NCI-H82 treated with DMSO at 0.1 percent for 48 hours (cell line): ENCODE data around the gene PRKCE.

Source experiments
- DNase-seq: peaks from one replicate; lab custom pipeline; 2025; ENCODE audit not compliant: unreplicated experiment; lab: John Stamatoyannopoulos, UW

PRKCE gene

GRCh38 chr2:46230677-46231425, 579.4 kb downstream of the PRKCE start:
- no peak for DNase-seq

- no peak for DNase-seq
Measured at GRCh38 chr2:46231721-46232120, 580.2 kb downstream of the PRKCE start.

DNA sequence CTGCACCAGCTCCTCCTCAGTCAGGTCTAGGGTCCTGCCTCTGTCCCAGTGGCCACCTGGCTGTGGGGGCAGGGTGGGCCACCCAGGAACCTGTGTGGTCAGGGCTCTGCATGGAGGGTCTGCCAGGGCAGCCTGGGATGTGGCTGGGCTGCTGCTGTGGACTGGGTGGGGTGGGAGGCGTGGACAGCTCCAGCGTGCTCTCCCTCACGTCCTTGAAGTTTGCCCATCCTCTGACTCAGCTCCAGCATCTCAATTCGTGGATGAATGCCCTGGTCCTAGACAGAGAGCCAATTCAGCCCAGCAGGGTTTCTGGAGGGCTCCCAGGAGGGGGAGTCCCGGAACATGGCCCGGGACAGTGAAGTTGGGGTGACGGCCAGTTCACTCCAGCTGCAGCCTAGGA, 581.4 kb downstream of the PRKCE start:
- DNase-seq, result no peak

DNA sequence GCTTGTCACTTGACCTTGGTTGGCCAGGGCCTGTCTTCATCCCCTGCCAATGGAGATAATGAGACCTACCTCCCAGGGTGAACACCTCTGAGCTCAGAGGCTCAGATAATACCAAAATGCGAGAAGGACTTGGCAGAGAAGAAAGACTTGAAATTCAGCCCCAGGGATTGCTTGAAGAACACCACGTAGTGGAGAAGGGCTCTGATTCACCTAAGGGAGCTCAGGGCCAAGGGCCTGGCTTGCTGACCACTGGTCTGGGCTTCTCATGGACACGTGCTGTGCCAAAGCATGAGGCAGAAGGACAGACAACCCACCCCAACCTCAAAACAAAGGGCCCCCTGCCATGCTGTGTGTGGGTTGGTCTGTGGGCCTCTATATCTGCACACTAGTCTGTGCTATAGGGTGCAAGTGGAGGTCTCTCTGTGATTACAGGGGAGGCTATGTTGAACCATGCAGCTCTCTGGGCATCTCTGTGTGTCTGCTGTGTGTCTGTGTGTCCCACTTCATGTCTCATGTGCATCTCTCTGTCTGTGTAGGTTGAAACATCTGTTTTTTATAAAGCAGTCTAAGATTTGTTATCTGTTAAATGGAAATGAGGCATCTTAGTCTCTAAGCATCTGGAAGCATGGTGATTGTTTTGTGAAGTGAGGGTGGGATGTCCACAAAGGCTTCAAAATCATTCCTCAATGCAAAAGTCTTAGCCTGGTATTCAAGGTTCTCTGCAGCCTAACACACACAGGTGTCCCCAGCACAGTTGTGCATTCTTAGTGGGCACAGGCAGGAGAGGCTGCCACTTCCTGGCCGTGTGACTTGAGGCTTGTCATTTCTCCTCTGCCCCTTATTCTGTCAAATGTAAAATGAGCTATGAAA, 584.8 kb downstream of the PRKCE start:
- no peak for DNase-seq

DNA sequence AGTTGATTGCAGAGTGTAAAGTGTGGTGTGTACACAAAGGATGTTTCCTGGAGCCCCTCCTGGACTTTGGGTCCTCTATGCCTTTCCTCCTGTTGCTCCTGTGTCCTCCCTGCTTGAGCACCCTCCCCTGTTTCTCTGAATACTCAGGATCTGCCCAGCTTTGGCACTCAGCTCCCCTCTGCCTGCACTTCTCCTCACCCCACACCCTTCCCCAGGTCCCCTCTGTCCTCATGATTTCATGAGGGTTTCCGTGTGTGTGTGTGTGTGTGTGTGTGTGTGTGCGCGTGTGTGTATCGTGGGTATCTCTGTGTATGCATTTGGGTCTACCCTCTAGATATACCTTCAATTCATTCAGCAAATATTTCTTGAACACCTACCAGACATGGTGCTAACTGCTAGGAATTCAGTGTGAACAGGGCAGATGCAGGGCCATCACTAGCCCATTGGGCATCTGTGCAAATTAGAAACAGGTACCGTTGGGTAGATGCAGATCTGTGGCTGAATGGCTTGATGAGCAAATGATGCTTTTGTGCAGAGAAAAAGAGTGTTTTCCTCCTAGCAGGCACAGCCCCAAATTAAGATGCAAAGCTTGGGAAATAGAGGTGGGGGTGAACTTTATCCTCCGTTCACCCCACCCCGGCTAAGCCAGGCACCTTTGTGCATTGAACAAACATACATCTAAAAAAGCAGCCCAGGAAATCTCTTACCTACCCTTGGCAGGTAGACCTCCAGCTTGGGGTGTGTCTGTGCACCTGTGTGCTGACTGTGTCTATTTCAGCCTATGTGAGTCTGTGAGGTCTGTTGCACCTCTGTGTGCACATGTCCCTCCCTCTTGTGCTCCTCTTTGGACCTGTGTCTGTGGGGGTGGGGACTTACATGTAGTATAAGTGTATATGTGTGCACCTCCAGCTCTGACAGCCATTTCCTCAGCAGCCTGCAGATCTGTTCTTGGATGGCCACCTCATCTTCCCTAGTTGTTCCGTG, 585.7 kb downstream of the PRKCE start:
- no peak for DNase-seq
